ENCODE data around the gene KRTAP9-1. TPM values are rescaled to one million over a fixed set of nuclear protein-coding genes. Genes with fewer than 3 reads are reported as not detected.

Gene KRTAP9-1
- total RNA-seq, 1 donor from 2014 or later = not detected

Other genes with a start within 250 kb of the KRTAP9-1 start
- not detected in 2 replicates for gene KRT39, start 222.9 kb upstream of the KRTAP9-1 start, total RNA-seq
- not detected in 2 replicates for gene KRT40, start 205.6 kb upstream of the KRTAP9-1 start, total RNA-seq
- not detected in 2 replicates for gene KRTAP3-3, start 195.7 kb upstream of the KRTAP9-1 start, total RNA-seq
- not detected in 2 replicates for gene KRTAP3-2, start 190.0 kb upstream of the KRTAP9-1 start, total RNA-seq
- gene KRTAP3-1, start 180.8 kb upstream of the KRTAP9-1 start, total RNA-seq = not detected in 2 replicates
- gene KRTAP1-5, start 162.7 kb upstream of the KRTAP9-1 start, total RNA-seq = not detected in 2 replicates
- gene KRTAP1-4, start 159.7 kb upstream of the KRTAP9-1 start, total RNA-seq = not detected in 2 replicates
- gene KRTAP1-3, start 155.0 kb upstream of the KRTAP9-1 start, total RNA-seq = not detected in 2 replicates
- gene KRTAP1-1, start 148.4 kb upstream of the KRTAP9-1 start, total RNA-seq = not detected in 2 replicates
- gene KRTAP2-1, start 142.6 kb upstream of the KRTAP9-1 start, total RNA-seq = not detected in 2 replicates
- not detected in 2 replicates for gene KRTAP2-2, start 134.7 kb upstream of the KRTAP9-1 start, total RNA-seq
- not detected in 2 replicates for gene KRTAP2-3, start 129.8 kb upstream of the KRTAP9-1 start, total RNA-seq
- not detected in 2 replicates for gene KRTAP2-4, start 124.0 kb upstream of the KRTAP9-1 start, total RNA-seq
- not detected in 2 replicates for gene KRTAP4-7, start 105.7 kb upstream of the KRTAP9-1 start, total RNA-seq
- gene KRTAP4-8, start 91.7 kb upstream of the KRTAP9-1 start, total RNA-seq = not detected in 2 replicates
- not detected in 2 replicates for gene KRTAP4-16, start 87.7 kb upstream of the KRTAP9-1 start, total RNA-seq
- gene KRTAP4-9, start 84.5 kb upstream of the KRTAP9-1 start, total RNA-seq = not detected in 2 replicates
- not detected in 2 replicates for gene KRTAP4-11, start 71.5 kb upstream of the KRTAP9-1 start, total RNA-seq
- gene KRTAP4-12, start 65.7 kb upstream of the KRTAP9-1 start, total RNA-seq = not detected in 2 replicates
- not detected in 2 replicates for gene KRTAP4-6, start 49.3 kb upstream of the KRTAP9-1 start, total RNA-seq
- gene KRTAP4-5, start 40.1 kb upstream of the KRTAP9-1 start, total RNA-seq = not detected in 2 replicates
- not detected in 2 replicates for gene KRTAP4-4, start 29.1 kb upstream of the KRTAP9-1 start, total RNA-seq
- gene KRTAP4-3, start 21.7 kb upstream of the KRTAP9-1 start, total RNA-seq = not detected in 2 replicates
- not detected in 2 replicates for gene KRTAP4-2, start 11.7 kb upstream of the KRTAP9-1 start, total RNA-seq
- gene KRTAP4-1, start 5.0 kb upstream of the KRTAP9-1 start, total RNA-seq = not detected in 2 replicates
- not detected in 2 replicates for gene KRTAP9-2, start 36.8 kb downstream of the KRTAP9-1 start, total RNA-seq
- gene KRTAP9-3, start 42.6 kb downstream of the KRTAP9-1 start, total RNA-seq = not detected in 2 replicates
- not detected in 2 replicates for gene KRTAP9-8, start 48.1 kb downstream of the KRTAP9-1 start, total RNA-seq
- not detected in 2 replicates for gene KRTAP9-4, start 59.8 kb downstream of the KRTAP9-1 start, total RNA-seq
- not detected in 2 replicates for gene KRTAP9-9, start 65.5 kb downstream of the KRTAP9-1 start, total RNA-seq
- not detected in 2 replicates for gene KRTAP9-6, start 75.5 kb downstream of the KRTAP9-1 start, total RNA-seq
- not detected in 2 replicates for gene KRTAP9-7, start 85.8 kb downstream of the KRTAP9-1 start, total RNA-seq
- gene KRTAP29-1, start 113.0 kb downstream of the KRTAP9-1 start, total RNA-seq = not detected in 2 replicates
- gene KRTAP16-1, start 119.4 kb downstream of the KRTAP9-1 start, total RNA-seq = not detected in 2 replicates
- gene KRTAP17-1, start 125.8 kb downstream of the KRTAP9-1 start, total RNA-seq = not detected in 2 replicates
- gene KRT33A, start 160.9 kb downstream of the KRTAP9-1 start, total RNA-seq = not detected in 2 replicates
- gene KRT33B, start 179.9 kb downstream of the KRTAP9-1 start, total RNA-seq = not detected in 2 replicates
- not detected in 2 replicates for gene KRT34, start 192.4 kb downstream of the KRTAP9-1 start, total RNA-seq
- not detected in 2 replicates for gene KRT31, start 207.7 kb downstream of the KRTAP9-1 start, total RNA-seq
- not detected in 2 replicates for gene KRT37, start 234.7 kb downstream of the KRTAP9-1 start, total RNA-seq

Measured in osteocyte (in vitro differentiated cells).